Astrocyte of the spinal cord (primary cell): ENCODE data around the gene LRRC8D.
A peak's percentile ranks its signal among the peaks of the same experiment; 100 is the strongest.

Experiments used
- DNase-seq: peaks from one replicate; pipeline ENCODE4 v3.0.0; 2011; ENCODE audit warnings: low read depth, low spot score
- H3K4me3 ChIP-seq: 2 replicates; pipeline ENCODE4 v1.5.1; 2011; ENCODE audit warnings: low read depth, mild to moderate bottlenecking, low read length, moderate library complexity
- in situ Hi-C: cut with HindIII; loops from 2 replicates; pipeline ENCODE4 v1.10.0; 2017; ENCODE audit warnings: low sequenced_read_pairs
- TF ChIP-seq, protein P1 (sequence below): IDR thresholded peaks from 2 replicates; pipeline ENCODE4 v1.5.1; 2012; ENCODE audit warnings: low read depth, mild to moderate bottlenecking, low read length, inconsistent platforms

LRRC8D gene

DNA sequence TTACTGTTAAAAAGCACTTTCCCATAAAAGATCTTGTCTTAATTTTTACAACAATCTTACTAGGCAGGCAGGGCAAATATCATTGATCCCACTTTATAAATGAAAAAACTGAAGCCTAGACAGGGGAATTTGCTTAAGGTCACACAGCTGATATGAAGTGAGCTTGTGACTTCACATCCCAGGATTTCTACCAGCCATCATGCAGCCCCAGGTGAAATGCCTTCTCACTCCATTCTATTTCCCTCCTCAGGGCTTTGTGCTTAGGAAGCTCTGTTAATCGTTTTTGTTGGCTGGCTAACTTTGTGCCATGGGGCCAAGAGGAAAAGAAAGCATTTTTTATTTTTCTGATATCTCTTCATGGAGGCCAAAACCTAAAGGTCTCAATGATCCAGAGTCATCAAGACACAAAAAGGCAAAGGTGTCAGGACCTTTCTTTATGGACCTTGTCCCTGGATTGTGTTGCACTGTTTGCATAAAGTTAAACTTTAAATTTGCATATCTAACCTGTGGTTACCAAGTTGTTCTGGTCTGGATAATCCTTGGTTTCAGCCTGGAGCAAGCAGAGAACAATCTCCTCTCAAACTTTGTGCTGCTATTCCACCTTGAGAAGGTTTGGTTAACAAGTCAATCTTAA, 129.3 kb downstream of the LRRC8D start:
- TF ChIP-seq, protein P1, sequence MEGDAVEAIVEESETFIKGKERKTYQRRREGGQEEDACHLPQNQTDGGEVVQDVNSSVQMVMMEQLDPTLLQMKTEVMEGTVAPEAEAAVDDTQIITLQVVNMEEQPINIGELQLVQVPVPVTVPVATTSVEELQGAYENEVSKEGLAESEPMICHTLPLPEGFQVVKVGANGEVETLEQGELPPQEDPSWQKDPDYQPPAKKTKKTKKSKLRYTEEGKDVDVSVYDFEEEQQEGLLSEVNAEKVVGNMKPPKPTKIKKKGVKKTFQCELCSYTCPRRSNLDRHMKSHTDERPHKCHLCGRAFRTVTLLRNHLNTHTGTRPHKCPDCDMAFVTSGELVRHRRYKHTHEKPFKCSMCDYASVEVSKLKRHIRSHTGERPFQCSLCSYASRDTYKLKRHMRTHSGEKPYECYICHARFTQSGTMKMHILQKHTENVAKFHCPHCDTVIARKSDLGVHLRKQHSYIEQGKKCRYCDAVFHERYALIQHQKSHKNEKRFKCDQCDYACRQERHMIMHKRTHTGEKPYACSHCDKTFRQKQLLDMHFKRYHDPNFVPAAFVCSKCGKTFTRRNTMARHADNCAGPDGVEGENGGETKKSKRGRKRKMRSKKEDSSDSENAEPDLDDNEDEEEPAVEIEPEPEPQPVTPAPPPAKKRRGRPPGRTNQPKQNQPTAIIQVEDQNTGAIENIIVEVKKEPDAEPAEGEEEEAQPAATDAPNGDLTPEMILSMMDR = no peak
- no peak for DNase-seq
- no peak overlapping the region for H3K4me3 ChIP-seq
- in situ Hi-C loops = no loop called here

DNA sequence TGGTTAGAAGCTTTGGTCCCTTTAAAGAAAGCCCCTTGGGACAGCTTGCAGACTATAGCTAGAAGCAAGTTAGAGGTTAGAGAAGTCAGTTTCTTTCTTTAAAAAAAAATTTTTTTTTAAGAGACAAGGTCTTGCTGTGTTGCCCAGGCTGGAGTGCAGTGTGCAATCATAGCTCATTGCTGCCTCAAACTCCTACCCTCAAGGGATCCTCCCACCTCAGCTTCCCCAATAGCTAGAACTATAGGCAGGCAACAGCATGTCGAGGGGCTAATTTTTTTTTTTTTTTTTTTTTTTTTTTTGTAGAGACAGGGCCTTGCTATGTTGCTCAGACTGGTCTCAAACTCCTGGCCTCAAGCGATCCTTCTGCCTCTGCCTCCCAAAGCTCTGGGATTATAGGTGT, 129.9 kb downstream of the LRRC8D start:
- TF ChIP-seq, protein P1 = no peak
- in situ Hi-C loops = no loop called here
- H3K4me3 ChIP-seq = no peak overlapping the region
- no peak for DNase-seq

DNA sequence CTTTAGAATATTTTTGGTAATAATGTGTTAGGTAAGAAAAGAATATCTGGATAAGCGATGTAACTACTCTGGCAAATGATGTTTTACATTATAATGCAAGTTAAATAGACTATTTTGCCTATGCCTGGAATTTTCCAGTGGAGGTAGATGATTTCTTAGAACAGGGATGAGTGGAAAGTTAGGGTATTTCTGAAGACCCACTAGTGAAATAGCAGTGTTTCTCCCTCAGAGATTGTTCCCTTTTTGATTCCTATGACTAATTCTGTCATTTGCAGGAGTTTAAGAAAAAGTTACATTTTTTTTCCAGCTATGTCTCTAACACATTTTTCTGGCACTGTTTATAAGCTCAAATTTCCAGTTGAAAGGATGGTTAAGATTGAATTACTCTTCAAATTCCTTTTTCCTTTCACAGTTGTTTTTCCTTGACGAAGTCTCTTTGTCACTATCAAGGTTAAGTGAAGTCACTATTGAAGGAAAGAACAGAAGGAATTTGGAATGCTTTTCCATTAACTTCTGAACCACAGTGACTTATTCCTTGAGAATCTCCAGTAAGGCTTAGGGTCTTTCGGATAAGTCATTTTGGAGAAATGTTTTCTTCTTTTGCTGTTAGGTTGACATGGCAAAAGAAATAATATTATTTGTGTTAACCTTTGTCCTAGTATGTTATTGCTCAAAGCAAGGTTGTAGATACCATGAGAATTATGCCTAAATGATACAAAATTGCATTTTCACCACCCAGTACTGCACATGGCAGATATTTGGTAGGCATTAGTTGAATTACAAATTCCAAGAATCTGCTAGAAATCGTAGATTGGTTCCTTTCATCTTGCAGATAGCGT, 131.2 kb downstream of the LRRC8D start:
- TF ChIP-seq, protein P1 = no peak
- in situ Hi-C loops = no loop called here
- H3K4me3 ChIP-seq = no peak overlapping the region
- DNase-seq = peak; percentile 80

DNA sequence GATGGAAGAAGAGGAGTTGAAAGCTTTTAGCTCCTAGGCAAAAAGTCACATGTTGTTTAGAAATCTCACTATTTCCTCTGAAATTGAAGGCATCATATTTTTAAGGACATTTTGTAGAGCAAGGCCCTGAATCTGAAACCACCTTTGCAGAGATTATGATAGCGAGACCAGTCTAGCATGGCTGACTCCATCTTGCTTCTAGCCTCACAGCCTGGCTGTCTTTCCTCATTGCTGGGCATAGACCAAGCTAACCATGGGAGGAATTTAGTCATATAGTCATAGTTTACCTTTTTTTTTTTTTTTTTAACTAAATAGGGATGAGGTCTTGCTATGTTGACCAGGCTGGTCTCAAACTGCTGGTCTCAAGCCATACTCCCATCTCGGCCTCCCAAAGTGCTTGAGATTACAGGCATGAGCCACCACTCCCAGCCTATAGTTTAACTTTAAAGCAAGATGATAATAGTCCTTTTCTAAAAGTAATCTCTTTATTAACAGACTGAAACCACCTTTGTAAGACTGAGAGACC, 131.8 kb downstream of the LRRC8D start:
- TF ChIP-seq, protein P1 = no peak
- no peak overlapping the region for H3K4me3 ChIP-seq
- DNase-seq = no peak
- in situ Hi-C loops = no loop called here

DNA sequence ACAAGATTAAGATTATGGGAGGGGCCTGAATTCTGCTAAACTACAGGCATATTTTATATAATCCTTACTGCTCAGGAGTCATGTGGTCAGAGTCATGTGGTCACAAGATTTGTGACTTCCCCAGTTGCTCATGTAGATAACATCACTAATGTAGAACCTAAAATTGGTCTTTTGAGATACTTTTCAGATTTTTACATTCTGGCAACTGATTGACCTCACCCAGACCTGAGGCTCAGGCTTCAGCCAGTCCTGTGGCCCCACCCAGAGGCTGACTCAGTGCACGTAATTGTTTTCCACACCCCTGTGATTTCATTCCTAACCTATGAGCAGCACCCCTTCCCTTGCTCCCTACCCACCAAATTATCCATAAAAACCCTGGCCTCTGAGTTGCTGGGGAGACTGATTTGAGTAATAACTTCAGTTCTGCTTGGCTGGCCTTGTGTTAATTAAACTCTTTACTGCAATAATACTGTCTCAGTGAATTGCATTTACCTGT, 132.3 kb downstream of the LRRC8D start:
- no peak overlapping the region for H3K4me3 ChIP-seq
- in situ Hi-C loops = no loop called here
- DNase-seq = peak; percentile 89
- TF ChIP-seq, protein P1 = peak; percentile 24

DNA sequence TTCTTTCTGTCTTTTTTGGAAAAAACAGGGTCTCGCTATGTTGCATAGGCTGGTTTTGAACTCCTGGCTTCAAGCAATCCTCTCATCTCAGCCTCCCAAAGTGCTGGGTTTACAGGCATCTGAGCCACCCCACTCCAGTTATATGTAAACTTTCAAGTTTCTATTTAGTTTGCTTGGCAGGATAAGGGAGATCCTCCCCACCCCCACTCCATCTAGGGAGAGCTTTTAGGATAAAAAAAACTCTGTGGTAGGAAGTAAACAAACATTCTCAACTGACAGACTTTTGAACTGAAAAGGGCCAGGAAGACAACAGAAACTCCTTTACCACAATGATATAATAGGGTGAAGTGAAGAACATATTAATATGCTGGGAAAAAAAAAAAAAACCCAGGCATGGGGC, 133.1 kb downstream of the LRRC8D start:
- DNase-seq = no peak
- in situ Hi-C loops = no loop called here
- TF ChIP-seq, protein P1 = no peak
- no peak overlapping the region for H3K4me3 ChIP-seq
